Measurements from ENCODE around the gene RXRG.
A peak's percentile ranks its signal among the peaks of the same experiment; 100 is the strongest.

Gene RXRG

GRCh38 chr1:165434281-165434680 lies 10.6 kb downstream of the RXRG start:
- no peaks in the 10 kb centered on the region for H3K27me3 Mint-ChIP-seq
- no peaks in the 10 kb centered on the region for H3K36me3 Mint-ChIP-seq
- no peak overlapping the region for H3K4me3 Mint-ChIP-seq
- no peaks in the 10 kb centered on the region for H3K9me3 Mint-ChIP-seq
- H3K27ac Mint-ChIP-seq, result no peak overlapping the region
- H3K4me1 Mint-ChIP-seq, result no peaks in the 10 kb centered on the region

GRCh38 chr1:165431079-165431478 lies 13.8 kb downstream of the RXRG start:
- Mint-ChIP-seq H3K36me3 (no peaks in the 10 kb centered on the region), H3K27ac (no peak overlapping the region), H3K4me1 (peaks cover 5% of the 10 kb centered on the region), H3K27me3 (no peaks in the 10 kb centered on the region), H3K9me3 (no peaks in the 10 kb centered on the region), H3K4me3 (no peak overlapping the region)

- Mint-ChIP-seq H3K27ac (no peak overlapping the region), H3K36me3 (no peaks in the 10 kb centered on the region)
Measured at GRCh38 chr1:165426745-165427144, 18.2 kb downstream of the RXRG start.

GRCh38 chr1:165425621-165426020 lies 19.3 kb downstream of the RXRG start:
- no peak overlapping the region for H3K27ac Mint-ChIP-seq

More at GRCh38 chr1:165426745-165427144, 18.2 kb downstream of the RXRG start:
- H3K4me3 Mint-ChIP-seq, result no peak overlapping the region
- H3K4me1 Mint-ChIP-seq, result peaks cover 29% of the 10 kb centered on the region
- H3K27me3 Mint-ChIP-seq, result no peaks in the 10 kb centered on the region
- no peaks in the 10 kb centered on the region for H3K9me3 Mint-ChIP-seq

GRCh38 chr1:165424454-165425216 lies 20.3 kb downstream of the RXRG start:
- Mint-ChIP-seq H3K27ac (peak overlapping the region; percentile 57), H3K4me3 (peak overlapping the region; percentile 82), H3K9me3 (no peaks in the 10 kb centered on the region), H3K27me3 (no peaks in the 10 kb centered on the region), H3K36me3 (no peaks in the 10 kb centered on the region), H3K4me1 (peaks cover 29% of the 10 kb centered on the region)

More at GRCh38 chr1:165425621-165426020, 19.3 kb downstream of the RXRG start:
- H3K27me3 Mint-ChIP-seq, result no peaks in the 10 kb centered on the region
- H3K36me3 Mint-ChIP-seq, result no peaks in the 10 kb centered on the region
- H3K4me1 Mint-ChIP-seq, result peaks cover 29% of the 10 kb centered on the region
- peak overlapping the region; percentile 82 for H3K4me3 Mint-ChIP-seq
- no peaks in the 10 kb centered on the region for H3K9me3 Mint-ChIP-seq

GRCh38 chr1:165423136-165423535 lies 21.8 kb downstream of the RXRG start:
- H3K36me3 Mint-ChIP-seq, result peaks cover 2% of the 10 kb centered on the region
- peaks cover 29% of the 10 kb centered on the region for H3K4me1 Mint-ChIP-seq
- H3K4me3 Mint-ChIP-seq, result no peak overlapping the region
- H3K9me3 Mint-ChIP-seq, result no peaks in the 10 kb centered on the region
- H3K27me3 Mint-ChIP-seq, result no peaks in the 10 kb centered on the region
- H3K27ac Mint-ChIP-seq, result no peak overlapping the region

- Mint-ChIP-seq H3K9me3 (no peaks in the 10 kb centered on the region), H3K27ac (no peak overlapping the region)
Measured at GRCh38 chr1:165420655-165421054, 24.3 kb downstream of the RXRG start.

GRCh38 chr1:165419839-165420238 lies 25.1 kb downstream of the RXRG start:
- H3K36me3 Mint-ChIP-seq, result peaks cover 2% of the 10 kb centered on the region
- H3K27ac Mint-ChIP-seq, result no peak overlapping the region
- H3K9me3 Mint-ChIP-seq, result no peaks in the 10 kb centered on the region
- H3K27me3 Mint-ChIP-seq, result peaks cover 7% of the 10 kb centered on the region
- H3K4me3 Mint-ChIP-seq, result no peak overlapping the region
- peaks cover 13% of the 10 kb centered on the region for H3K4me1 Mint-ChIP-seq

More at GRCh38 chr1:165420655-165421054, 24.3 kb downstream of the RXRG start:
- peaks cover 21% of the 10 kb centered on the region for H3K4me1 Mint-ChIP-seq
- no peak overlapping the region for H3K4me3 Mint-ChIP-seq
- H3K27me3 Mint-ChIP-seq, result peaks cover 2% of the 10 kb centered on the region
- H3K36me3 Mint-ChIP-seq, result peaks cover 2% of the 10 kb centered on the region

- H3K4me3 Mint-ChIP-seq, result no peak overlapping the region
- peaks cover 7% of the 10 kb centered on the region for H3K27me3 Mint-ChIP-seq
- H3K4me1 Mint-ChIP-seq, result no peaks in the 10 kb centered on the region
- no peak overlapping the region for H3K27ac Mint-ChIP-seq
- H3K9me3 Mint-ChIP-seq, result no peaks in the 10 kb centered on the region
- H3K36me3 Mint-ChIP-seq, result peaks cover 2% of the 10 kb centered on the region
Measured at GRCh38 chr1:165418195-165418594, 26.7 kb downstream of the RXRG start.

- peaks cover 2% of the 10 kb centered on the region for H3K36me3 Mint-ChIP-seq
- H3K4me3 Mint-ChIP-seq, result no peak overlapping the region
- no peaks in the 10 kb centered on the region for H3K9me3 Mint-ChIP-seq
- no peak overlapping the region for H3K27ac Mint-ChIP-seq
- no peaks in the 10 kb centered on the region for H3K4me1 Mint-ChIP-seq
- H3K27me3 Mint-ChIP-seq, result peaks cover 7% of the 10 kb centered on the region
Measured at GRCh38 chr1:165416876-165417275, 28.1 kb downstream of the RXRG start.

GRCh38 chr1:165415068-165415467 lies 29.9 kb downstream of the RXRG start:
- H3K27me3 Mint-ChIP-seq, result peaks cover 7% of the 10 kb centered on the region
- H3K27ac Mint-ChIP-seq, result no peak overlapping the region
- H3K9me3 Mint-ChIP-seq, result no peaks in the 10 kb centered on the region
- no peak overlapping the region for H3K4me3 Mint-ChIP-seq
- no peaks in the 10 kb centered on the region for H3K4me1 Mint-ChIP-seq
- peaks cover 2% of the 10 kb centered on the region for H3K36me3 Mint-ChIP-seq

- H3K27ac Mint-ChIP-seq, result no peak overlapping the region
Measured at GRCh38 chr1:165414620-165415019, 30.3 kb downstream of the RXRG start.

GRCh38 chr1:165411396-165411795 lies 33.5 kb downstream of the RXRG start:
- no peak overlapping the region for H3K4me3 Mint-ChIP-seq
- peaks cover 10% of the 10 kb centered on the region for H3K27me3 Mint-ChIP-seq
- H3K4me1 Mint-ChIP-seq, result no peaks in the 10 kb centered on the region
- H3K36me3 Mint-ChIP-seq, result no peaks in the 10 kb centered on the region
- H3K9me3 Mint-ChIP-seq, result no peaks in the 10 kb centered on the region
- H3K27ac Mint-ChIP-seq, result no peak overlapping the region

More at GRCh38 chr1:165414620-165415019, 30.3 kb downstream of the RXRG start:
- Mint-ChIP-seq H3K4me1 (no peaks in the 10 kb centered on the region), H3K4me3 (no peak overlapping the region), H3K9me3 (no peaks in the 10 kb centered on the region), H3K36me3 (peaks cover 2% of the 10 kb centered on the region), H3K27me3 (peaks cover 8% of the 10 kb centered on the region)

- Mint-ChIP-seq H3K27me3 (peaks cover 6% of the 10 kb centered on the region), H3K9me3 (no peaks in the 10 kb centered on the region), H3K36me3 (no peaks in the 10 kb centered on the region)
Measured at GRCh38 chr1:165409657-165410358, 35.1 kb downstream of the RXRG start.

GRCh38 chr1:165408518-165408917 lies 36.4 kb downstream of the RXRG start:
- H3K4me3 Mint-ChIP-seq, result no peak overlapping the region
- H3K4me1 Mint-ChIP-seq, result no peaks in the 10 kb centered on the region
- H3K27ac Mint-ChIP-seq, result no peak overlapping the region
- H3K27me3 Mint-ChIP-seq, result peaks cover 9% of the 10 kb centered on the region
- H3K36me3 Mint-ChIP-seq, result no peaks in the 10 kb centered on the region
- no peaks in the 10 kb centered on the region for H3K9me3 Mint-ChIP-seq

More at GRCh38 chr1:165409657-165410358, 35.1 kb downstream of the RXRG start:
- H3K27ac Mint-ChIP-seq, result no peak overlapping the region
- no peak overlapping the region for H3K4me3 Mint-ChIP-seq
- no peaks in the 10 kb centered on the region for H3K4me1 Mint-ChIP-seq

GRCh38 chr1:165407398-165407797 lies 37.5 kb downstream of the RXRG start:
- Mint-ChIP-seq H3K27me3 (peaks cover 9% of the 10 kb centered on the region), H3K9me3 (no peaks in the 10 kb centered on the region), H3K4me1 (no peaks in the 10 kb centered on the region), H3K27ac (no peak overlapping the region), H3K36me3 (no peaks in the 10 kb centered on the region), H3K4me3 (no peak overlapping the region)

All from activated naive CD4-positive, alpha-beta T cell treated with anti-CD3 and anti-CD28 coated beads, Interleukin-2, amount 50 U/mL, for 24 hours (primary cell).